NCI-H2029 treated with DMSO at 0.1 percent for 48 hours (cell line): Measurements from ENCODE around the gene C1QC.

Experiments used
- DNase-seq: peaks from one replicate; lab custom pipeline; 2025; lab: John Stamatoyannopoulos, UW

C1QC gene

GRCh38 chr1:22680726-22681125, 37.3 kb downstream of the C1QC start:
- peak; percentile 47 for DNase-seq

DNA sequence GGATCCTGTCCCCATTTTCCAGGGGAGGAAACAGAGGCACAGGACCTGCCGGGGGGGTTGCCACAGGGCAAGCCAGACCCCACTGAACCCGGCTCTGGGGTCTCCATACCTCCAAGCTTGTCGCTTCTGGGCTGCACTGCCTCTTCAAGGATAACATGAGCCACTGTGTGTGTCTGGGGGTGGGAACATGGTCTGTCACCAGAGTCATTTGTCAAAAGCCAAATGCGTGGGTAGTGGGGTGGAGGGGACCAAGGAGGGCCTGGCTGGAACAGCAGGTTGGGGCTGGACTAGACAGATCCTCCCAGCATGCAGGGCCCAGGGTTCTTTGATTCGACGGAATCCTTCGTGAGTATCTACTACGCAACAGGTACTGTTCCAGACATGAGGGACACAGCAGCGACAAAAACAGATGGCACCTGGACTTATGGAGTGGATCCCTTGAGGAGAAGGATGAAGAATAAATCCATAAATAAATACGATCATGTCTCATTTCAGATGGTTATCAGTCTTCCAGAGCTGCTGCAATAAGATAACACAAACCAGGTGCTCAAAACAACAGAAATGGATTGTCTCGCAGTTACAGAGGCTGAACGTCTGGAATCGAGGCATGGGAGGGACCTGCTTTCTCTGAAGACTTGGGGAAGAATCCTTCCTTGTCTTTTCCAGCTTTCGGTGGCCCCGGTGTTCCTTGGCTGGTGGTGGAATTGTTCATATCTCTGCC, 38.3 kb downstream of the C1QC start:
- DNase-seq, result no peak

GRCh38 chr1:22683547-22683946, 40.1 kb downstream of the C1QC start:
- DNase-seq, result no peak

- no peak for DNase-seq
Measured at GRCh38 chr1:22685591-22686059, 42.2 kb downstream of the C1QC start.

DNA sequence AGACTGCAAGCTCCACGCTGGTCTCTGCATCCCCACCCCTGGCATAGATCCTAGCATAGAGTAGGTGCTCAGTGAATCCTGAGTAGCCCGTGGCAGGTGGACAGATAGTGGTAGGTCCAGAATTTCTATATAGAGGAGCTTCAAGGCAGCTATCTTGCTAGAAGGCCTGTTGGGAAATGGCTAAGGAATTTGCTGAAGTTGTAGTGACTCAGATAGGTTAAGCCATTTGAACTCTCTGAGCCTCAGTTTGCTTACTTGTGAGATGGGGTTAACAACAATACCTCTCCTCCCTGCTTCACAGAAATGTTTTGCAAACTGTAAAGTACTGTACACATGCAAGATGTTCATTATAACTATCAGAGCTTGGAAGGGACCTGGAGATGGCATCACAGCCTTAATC, 43.8 kb downstream of the C1QC start:
- no peak for DNase-seq

DNA sequence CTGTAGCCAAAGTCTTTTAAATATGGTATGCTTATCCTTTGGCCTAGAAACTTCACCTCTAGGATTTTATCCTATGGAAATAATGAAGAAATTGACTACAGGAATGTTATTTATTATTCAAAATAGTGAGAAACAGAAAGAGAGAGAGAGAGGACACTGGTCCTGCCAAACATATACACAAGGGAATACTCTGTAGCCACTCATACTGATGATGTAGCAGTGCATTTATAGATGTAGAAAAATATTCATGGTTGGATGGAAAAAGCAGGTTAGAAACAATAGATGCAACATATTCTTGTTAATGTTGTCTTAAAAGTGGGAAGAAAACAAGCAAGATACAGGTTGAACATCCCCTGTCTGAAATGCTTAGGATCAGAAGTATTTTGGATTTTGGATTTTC, 45.0 kb downstream of the C1QC start:
- DNase-seq, result peak; percentile 2

- DNase-seq, result peak; percentile 78
Measured at GRCh38 chr1:22689505-22689904, 46.1 kb downstream of the C1QC start.

GRCh38 chr1:22691031-22691753, 47.8 kb downstream of the C1QC start:
- no peak for DNase-seq

- no peak for DNase-seq
Measured at GRCh38 chr1:22694172-22694571, 50.7 kb downstream of the C1QC start.

GRCh38 chr1:22696610-22697009, 53.2 kb downstream of the C1QC start:
- no peak for DNase-seq
